IMR-90 (cell line): ENCODE data around the gene PRM3. TPM values are rescaled to one million over a fixed set of nuclear protein-coding genes. Genes with fewer than 3 reads are reported as not detected.
A peak's percentile ranks its signal among the peaks of the same experiment; 100 is the strongest.

Experiments used
- ATAC-seq: fragments of 200-7000 bp; cut with Tn5 transposase; 2 replicates; pipeline ENCODE4 v1.9.1; 2020; ENCODE audit warnings: low read depth, mild to moderate bottlenecking, moderate library complexity
- BruUV-seq: library from RNA; stranded (reverse); fragments of 400-500 nt; replicated peaks from 2 replicates; lab custom pipeline; 2021; lab: Mats Ljungman, UMichigan
- CTCF ChIA-PET: fragments of 300-600 bp; formaldehyde crosslinking; extraction: SDS; loops from one replicate; lab custom pipeline; 2021; ENCODE audit warnings: antibody characterized with exemption; lab: Yijun Ruan, JAX
- POLR2A ChIA-PET: fragments of 300-600 bp; sonication (Branson Sonifier 250); formaldehyde crosslinking; loops from one replicate; lab custom pipeline; 2022; ENCODE audit warnings: antibody characterized with exemption; ENCODE audit not compliant: unreplicated experiment; lab: Charles Lee
- DNase-seq: peaks from one replicate; pipeline ENCODE4 v3.0.0; 2013
- H2AFZ ChIP-seq: replicated peaks from 2 replicates; pipeline ENCODE3; 2013; ENCODE audit warnings: low read length, mild to moderate bottlenecking; ENCODE audit not compliant: poor library complexity
- H2AK5ac ChIP-seq: 2 replicates; pipeline ENCODE4 v1.6.1; 2013; ENCODE audit warnings: low read depth, low read length, inconsistent platforms
- H2AK9ac ChIP-seq: replicated peaks from 2 replicates; pipeline ENCODE3; 2013; ENCODE audit warnings: mild to moderate bottlenecking, low read depth, low read length, moderate library complexity; ENCODE audit not compliant: poor library complexity
- H2BK120ac ChIP-seq: 2 replicates; pipeline ENCODE4 v1.6.1; 2013; ENCODE audit warnings: low read depth, low read length, inconsistent platforms
- H2BK15ac ChIP-seq: 3 replicates; pipeline ENCODE4 v1.6.1; 2013; ENCODE audit warnings: low read depth, low read length, inconsistent platforms
- H2BK20ac ChIP-seq: 2 replicates; pipeline ENCODE4 v1.6.1; 2013; ENCODE audit warnings: low read depth, mild to moderate bottlenecking, inconsistent platforms, low read length, moderate library complexity
- H2BK5ac ChIP-seq: 2 replicates; pipeline ENCODE4 v1.6.1; 2013; ENCODE audit warnings: mild to moderate bottlenecking, low read depth, low read length, inconsistent platforms; ENCODE audit not compliant: poor library complexity, severe bottlenecking
- H3K14ac ChIP-seq: replicated peaks from 2 replicates; pipeline ENCODE4 v1.6.1; 2013; ENCODE audit warnings: low read depth, low read length, inconsistent platforms
- H3K18ac ChIP-seq: 2 replicates; pipeline ENCODE4 v1.6.1; 2013; ENCODE audit warnings: low read depth, low read length, control low read depth
- H3K23ac ChIP-seq: 2 replicates; pipeline ENCODE4 v1.6.1; 2013; ENCODE audit warnings: low read depth, low read length, inconsistent platforms
- H3K27ac ChIP-seq: 2 replicates; pipeline ENCODE4 v1.5.1; 2013; ENCODE audit warnings: mild to moderate bottlenecking, control low read depth, low read length; ENCODE audit not compliant: insufficient read depth
- H3K27me3 ChIP-seq: 2 replicates; pipeline ENCODE4 v1.6.1; 2013; ENCODE audit warnings: low read length; ENCODE audit not compliant: control insufficient read depth, insufficient read depth
- H3K36me3 ChIP-seq: 2 replicates; pipeline ENCODE4 v1.6.1; 2013; ENCODE audit warnings: low read length, mixed read lengths; ENCODE audit not compliant: control insufficient read depth, insufficient read depth
- H3K4ac ChIP-seq: 2 replicates; pipeline ENCODE4 v1.6.1; 2013; ENCODE audit warnings: low read depth, low read length, inconsistent platforms
- H3K4me1 ChIP-seq: 2 replicates; pipeline ENCODE4 v1.6.1; 2013; ENCODE audit warnings: low read length, mixed read lengths; ENCODE audit not compliant: control insufficient read depth, insufficient read depth
- H3K4me2 ChIP-seq: 2 replicates; pipeline ENCODE4 v1.6.1; 2013; ENCODE audit warnings: low read depth, mild to moderate bottlenecking, control low read depth, low read length, moderate library complexity
- H3K4me3 ChIP-seq: 2 replicates; pipeline ENCODE4 v1.5.1; 2013; ENCODE audit warnings: low read depth, mild to moderate bottlenecking, control low read depth, low read length, moderate library complexity; ENCODE audit not compliant: insufficient read depth
- H3K56ac ChIP-seq: 2 replicates; pipeline ENCODE4 v1.6.1; 2013; ENCODE audit warnings: low read length, inconsistent platforms; ENCODE audit not compliant: insufficient read depth; ENCODE audit errors: extremely low read depth
- H3K79me1 ChIP-seq, 2 experiments: 2 replicates each; pipeline ENCODE4 v1.6.1; 2013; ENCODE audit warnings: low read length in 2 of 2, inconsistent platforms in 1 of 2, low read depth in 1 of 2
- H3K9ac ChIP-seq: 2 replicates; pipeline ENCODE4 v1.6.1; 2013; ENCODE audit warnings: low read depth, low read length, control low read depth
- H3K9me1 ChIP-seq: 2 replicates; pipeline ENCODE4 v1.6.1; 2013; ENCODE audit warnings: low read length, inconsistent platforms; ENCODE audit not compliant: insufficient read depth
- H3K9me3 ChIP-seq: 2 replicates; pipeline ENCODE4 v1.6.1; 2013; ENCODE audit warnings: low read length; ENCODE audit not compliant: control insufficient read depth, insufficient read depth
- H4K20me1 ChIP-seq: 2 replicates; pipeline ENCODE4 v1.6.1; 2013; ENCODE audit warnings: low read length, inconsistent platforms; ENCODE audit not compliant: insufficient read depth
- H4K5ac ChIP-seq: 2 replicates; pipeline ENCODE4 v1.6.1; 2013; ENCODE audit warnings: mild to moderate bottlenecking, low read depth, low read length, control low read depth
- H4K8ac ChIP-seq, 2 experiments: 2 replicates each; pipeline ENCODE4 v1.6.1; 2013; ENCODE audit warnings: low read depth in 2 of 2, low read length in 2 of 2, control low read depth in 1 of 2, inconsistent platforms in 1 of 2
- H4K91ac ChIP-seq: 2 replicates; pipeline ENCODE4 v1.6.1; 2013; ENCODE audit warnings: low read depth, low read length, inconsistent platforms; ENCODE audit not compliant: insufficient read depth
- BHLHE40 ChIP-seq: fragments of 150-350 bp; IDR thresholded peaks from 2 replicates; pipeline ENCODE4 v1.6.1; 2016; ENCODE audit warnings: mild to moderate bottlenecking, low read depth, low read length
- CEBPB ChIP-seq: IDR thresholded peaks from 2 replicates; pipeline ENCODE4 v1.6.1; 2012; ENCODE audit warnings: low read depth, low read length, improper control_type of control experiment
- CHD1 ChIP-seq: IDR thresholded peaks from 2 replicates; pipeline ENCODE4 v1.6.1; 2012; ENCODE audit warnings: low read depth, low read length, improper control_type of control experiment
- FOS ChIP-seq: fragments of 150-350 bp; IDR thresholded peaks from 2 replicates; pipeline ENCODE4 v1.6.1; 2016; ENCODE audit warnings: low read depth, low read length
- MAFK ChIP-seq: IDR thresholded peaks from 2 replicates; pipeline ENCODE4 v1.6.1; 2012; ENCODE audit warnings: low read depth, low read length, improper control_type of control experiment
- MAZ ChIP-seq: IDR thresholded peaks from 2 replicates; pipeline ENCODE4 v1.6.1; 2012; ENCODE audit warnings: low read depth, mild to moderate bottlenecking, low read length, improper control_type of control experiment, moderate library complexity, borderline replicate concordance
- MXI1 ChIP-seq: IDR thresholded peaks from 2 replicates; pipeline ENCODE4 v1.6.1; 2012; ENCODE audit warnings: low read depth, mild to moderate bottlenecking, low read length, moderate library complexity, borderline replicate concordance
- NFE2L2 ChIP-seq: fragments of 150-350 bp; IDR thresholded peaks from 2 replicates; pipeline ENCODE4 v1.6.1; 2016; ENCODE audit warnings: low read depth, mild to moderate bottlenecking, low read length
- POLR2A ChIP-seq: IDR thresholded peaks from 2 replicates; pipeline ENCODE4 v1.6.1; 2012; ENCODE audit warnings: mild to moderate bottlenecking, low read depth, low read length
- RAD21 ChIP-seq: IDR thresholded peaks from 2 replicates; pipeline ENCODE4 v1.6.1; 2012; ENCODE audit warnings: low read length, improper control_type of control experiment
- RCOR1 ChIP-seq: IDR thresholded peaks from 2 replicates; pipeline ENCODE4 v1.6.1; 2012; ENCODE audit warnings: mild to moderate bottlenecking, low read length, improper control_type of control experiment; ENCODE audit not compliant: insufficient replicate concordance
- RFX5 ChIP-seq: IDR thresholded peaks from 2 replicates; pipeline ENCODE4 v1.8.0; 2012; ENCODE audit warnings: low read depth, mild to moderate bottlenecking, low read length, moderate library complexity
- SMC3 ChIP-seq: fragments of 150-350 bp; IDR thresholded peaks from 2 replicates; pipeline ENCODE4 v1.6.1; 2016; ENCODE audit warnings: low read depth, mild to moderate bottlenecking, antibody characterized with exemption, low read length, moderate library complexity
- WGBS, 2 experiments: methylation state at CpG; one replicate each; pipeline versions ENCODE4 v1.1.5 to v1.1.7; 2013; ENCODE audit warnings: missing lambda C conversion rate in 2 of 2; ENCODE audit not compliant: insufficient read length in 1 of 2; ENCODE audit errors: extremely low coverage in 2 of 2; 5-methylcytosine and 5-hydroxymethylcytosine counted together
- dilution Hi-C: fragments of 300-500 bp; cut with HindIII; formaldehyde crosslinking; loops from one replicate; pipeline ENCODE4 v1.14.3; 2018; ENCODE audit warnings: low sequenced_read_pairs; ENCODE audit not compliant: unreplicated experiment
- in situ Hi-C: fragments of 300-500 bp; cut with MboI; formaldehyde crosslinking; loops from 3 replicates; pipeline ENCODE4 v1.14.3; 2019; ENCODE audit warnings: low sequenced_read_pairs, inconsistent platforms, mixed read lengths
- intact Hi-C: fragments of 100-400 bp; cut with micrococcal nuclease; formaldehyde crosslinking; loops from 2 replicates; pipeline ENCODE4 v1.10.0; 2022
- polyA plus RNA-seq, 3 experiments: library from polyadenylated mRNA; depleted of rRNA; stranded (reverse); fragments of >200 nt; gene quantifications; 2 replicates each; pipeline ENCODE4 v1.2.3, GENCODE V29; 2012; ENCODE audit warnings: low replicate concordance in 1 of 3
- total RNA-seq: library from RNA; depleted of rRNA; stranded (reverse); fragments of >200 nt; gene quantifications from 2 replicates; pipeline ENCODE4 v1.2.3, GENCODE V29; 2012
- TF ChIP-seq, protein P1 (sequence below): conservative IDR thresholded peaks from 2 replicates; pipeline ENCODE4 v1.5.1; 2012; ENCODE audit warnings: mild to moderate bottlenecking, low read depth, low read length, improper control_type of control experiment
- TF ChIP-seq, protein P2 (sequence below): fragments of 150-350 bp; IDR thresholded peaks from 2 replicates; pipeline ENCODE4 v1.6.1; 2016; ENCODE audit warnings: low read depth, mild to moderate bottlenecking, low read length, moderate library complexity, borderline replicate concordance
- TF ChIP-seq, protein P3 (sequence below): fragments of 150-350 bp; IDR thresholded peaks from 2 replicates; pipeline ENCODE4 v1.6.1; 2017; ENCODE audit warnings: mild to moderate bottlenecking, antibody characterized with exemption, low read length, low read depth

PRM3 gene
- total and polyA plus RNA-seq, 2 of the 4 experiments (the other 2 are of a cell fraction) = not detected

DNA sequence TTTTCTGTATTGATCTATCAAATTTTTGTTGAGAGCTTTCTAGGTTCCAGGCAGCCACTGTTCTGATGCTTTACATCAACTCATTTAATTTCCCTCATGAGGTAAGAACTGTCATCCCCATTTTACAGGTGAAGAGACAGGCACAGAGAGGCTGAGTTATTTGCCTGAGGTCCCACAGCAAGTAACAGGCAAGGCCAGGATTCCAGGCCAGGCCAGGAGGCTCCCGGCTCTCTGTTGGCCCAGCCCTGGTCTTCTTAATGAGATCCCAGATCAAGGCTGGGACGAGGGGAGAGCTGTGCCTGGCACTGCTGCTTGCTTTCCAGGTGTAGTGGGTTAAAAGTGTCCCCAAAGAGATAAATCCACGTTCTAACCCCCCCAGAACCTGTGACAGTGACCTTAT is 49.4 kb upstream of the PRM3 start:
- Histone ChIP-seq H3K23ac (no peak overlapping the region), H2AFZ (no peak overlapping the region), H4K8ac (no peak overlapping the region), H2BK120ac (no peak overlapping the region), H3K27me3 (no peaks in the 10 kb centered on the region), H2AK5ac (0 out of 2 replicates have a peak overlapping the region, but pooled peaks have one; percentile 11), H3K18ac (no peak overlapping the region), H3K14ac (no peak overlapping the region), H4K20me1 (no peaks in the 10 kb centered on the region), H3K4me2 (no peak overlapping the region), H3K9ac (no peak overlapping the region), H3K27ac (no peak overlapping the region), H2AK9ac (no peak overlapping the region), H3K9me3 (no peaks in the 10 kb centered on the region), H3K56ac (no peak overlapping the region), H2BK15ac (no peak overlapping the region), H4K91ac (no peak overlapping the region), H3K4me3 (no peak overlapping the region), H3K36me3 (no peaks in the 10 kb centered on the region), H4K5ac (no peak overlapping the region), H3K4me1 (peaks cover 10% of the 10 kb centered on the region), H3K4ac (no peak overlapping the region), H2BK5ac (no peak overlapping the region), H2BK20ac (no peak overlapping the region), H3K79me1 (no peaks in the 10 kb centered on the region; a peak in 1 of 4 replicates), H3K9me1 (peaks cover 9% of the 10 kb centered on the region)
- DNase-seq (no peak), ATAC-seq (no peak)
- in situ Hi-C loops (no loop called here), dilution Hi-C loops (no loop called here), intact Hi-C loops (no loop called here)
- ChIA-PET CTCF (no interaction called here), POLR2A (no interaction called here)
- no CpG with 5 or more reads among the region's 3 CpGs for WGBS, 2 experiments
- TF ChIP-seq CEBPB (no peak), MAFK (no peak), MXI1 (no peak), POLR2A (no peak), RCOR1 (no peak), NFE2L2 (no peak), RFX5 (no peak), RAD21 (no peak), FOS (no peak), BHLHE40 (no peak), CHD1 (no peak), SMC3 (no peak), MAZ (no peak)
- TF ChIP-seq, protein P1, sequence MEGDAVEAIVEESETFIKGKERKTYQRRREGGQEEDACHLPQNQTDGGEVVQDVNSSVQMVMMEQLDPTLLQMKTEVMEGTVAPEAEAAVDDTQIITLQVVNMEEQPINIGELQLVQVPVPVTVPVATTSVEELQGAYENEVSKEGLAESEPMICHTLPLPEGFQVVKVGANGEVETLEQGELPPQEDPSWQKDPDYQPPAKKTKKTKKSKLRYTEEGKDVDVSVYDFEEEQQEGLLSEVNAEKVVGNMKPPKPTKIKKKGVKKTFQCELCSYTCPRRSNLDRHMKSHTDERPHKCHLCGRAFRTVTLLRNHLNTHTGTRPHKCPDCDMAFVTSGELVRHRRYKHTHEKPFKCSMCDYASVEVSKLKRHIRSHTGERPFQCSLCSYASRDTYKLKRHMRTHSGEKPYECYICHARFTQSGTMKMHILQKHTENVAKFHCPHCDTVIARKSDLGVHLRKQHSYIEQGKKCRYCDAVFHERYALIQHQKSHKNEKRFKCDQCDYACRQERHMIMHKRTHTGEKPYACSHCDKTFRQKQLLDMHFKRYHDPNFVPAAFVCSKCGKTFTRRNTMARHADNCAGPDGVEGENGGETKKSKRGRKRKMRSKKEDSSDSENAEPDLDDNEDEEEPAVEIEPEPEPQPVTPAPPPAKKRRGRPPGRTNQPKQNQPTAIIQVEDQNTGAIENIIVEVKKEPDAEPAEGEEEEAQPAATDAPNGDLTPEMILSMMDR = no peak
- TF ChIP-seq, protein P2, sequence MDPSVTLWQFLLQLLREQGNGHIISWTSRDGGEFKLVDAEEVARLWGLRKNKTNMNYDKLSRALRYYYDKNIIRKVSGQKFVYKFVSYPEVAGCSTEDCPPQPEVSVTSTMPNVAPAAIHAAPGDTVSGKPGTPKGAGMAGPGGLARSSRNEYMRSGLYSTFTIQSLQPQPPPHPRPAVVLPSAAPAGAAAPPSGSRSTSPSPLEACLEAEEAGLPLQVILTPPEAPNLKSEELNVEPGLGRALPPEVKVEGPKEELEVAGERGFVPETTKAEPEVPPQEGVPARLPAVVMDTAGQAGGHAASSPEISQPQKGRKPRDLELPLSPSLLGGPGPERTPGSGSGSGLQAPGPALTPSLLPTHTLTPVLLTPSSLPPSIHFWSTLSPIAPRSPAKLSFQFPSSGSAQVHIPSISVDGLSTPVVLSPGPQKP = no peak
- TF ChIP-seq, protein P3, sequence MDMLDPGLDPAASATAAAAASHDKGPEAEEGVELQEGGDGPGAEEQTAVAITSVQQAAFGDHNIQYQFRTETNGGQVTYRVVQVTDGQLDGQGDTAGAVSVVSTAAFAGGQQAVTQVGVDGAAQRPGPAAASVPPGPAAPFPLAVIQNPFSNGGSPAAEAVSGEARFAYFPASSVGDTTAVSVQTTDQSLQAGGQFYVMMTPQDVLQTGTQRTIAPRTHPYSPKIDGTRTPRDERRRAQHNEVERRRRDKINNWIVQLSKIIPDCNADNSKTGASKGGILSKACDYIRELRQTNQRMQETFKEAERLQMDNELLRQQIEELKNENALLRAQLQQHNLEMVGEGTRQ = no peak
- no TSS peak for BruUV-seq
